HL-60/S4 (cell line): Measurements from ENCODE around the gene ATIC.
"Not testable (repeated sequence)": the region's sequence is repeated elsewhere in the genome, so short reads cannot be mapped to it uniquely, and the experiment has no call there.

Experiments used
- in situ Hi-C: fragments of 300-500 bp; cut with MboI; formaldehyde crosslinking; loops from 2 replicates; pipeline ENCODE4 v1.14.3; 2022; ENCODE audit warnings: low sequenced_read_pairs

Gene ATIC

DNA sequence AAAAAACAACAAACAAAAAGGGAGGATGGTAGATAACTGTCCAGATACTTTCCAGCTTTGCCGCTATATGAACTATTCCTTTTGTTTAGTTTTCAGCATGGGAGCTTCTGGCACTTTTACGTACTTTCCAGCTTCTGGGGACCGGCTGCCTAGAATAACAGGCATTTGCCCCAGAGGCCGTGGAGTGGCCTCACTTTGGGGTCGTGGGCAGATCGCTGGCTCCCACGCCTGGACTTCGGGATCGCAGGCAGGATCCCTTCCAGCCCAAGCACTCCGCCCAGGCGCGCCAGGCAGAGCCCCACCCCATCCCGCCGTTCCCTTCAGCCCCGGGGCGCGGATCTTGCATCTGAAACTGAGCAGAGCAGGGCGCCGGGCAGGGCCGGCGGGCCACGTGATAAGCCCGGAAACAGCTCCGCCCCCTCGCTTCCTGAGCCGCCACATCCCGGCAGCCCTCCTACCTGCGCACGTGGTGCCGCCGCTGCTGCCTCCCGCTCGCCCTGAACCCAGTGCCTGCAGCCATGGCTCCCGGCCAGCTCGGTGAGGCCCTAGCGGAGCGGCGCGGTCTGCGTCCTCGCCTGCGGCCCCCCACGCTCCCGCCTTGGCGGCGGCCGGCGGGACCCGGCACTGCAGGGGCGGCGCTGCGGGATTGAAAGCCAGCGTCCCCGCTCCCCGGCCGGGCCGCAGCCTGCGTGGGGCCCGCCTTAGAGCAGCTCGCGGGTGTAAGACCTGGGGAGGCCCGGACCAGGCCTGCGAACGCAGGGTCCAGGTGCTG is at the start of gene ATIC:
TSS of gene ATIC (plus strand) at position 435 of the 772 bp plus-strand sequence. CDS start at position 519, 84 bp downstream.
- in situ Hi-C loops: no loop called here

DNA sequence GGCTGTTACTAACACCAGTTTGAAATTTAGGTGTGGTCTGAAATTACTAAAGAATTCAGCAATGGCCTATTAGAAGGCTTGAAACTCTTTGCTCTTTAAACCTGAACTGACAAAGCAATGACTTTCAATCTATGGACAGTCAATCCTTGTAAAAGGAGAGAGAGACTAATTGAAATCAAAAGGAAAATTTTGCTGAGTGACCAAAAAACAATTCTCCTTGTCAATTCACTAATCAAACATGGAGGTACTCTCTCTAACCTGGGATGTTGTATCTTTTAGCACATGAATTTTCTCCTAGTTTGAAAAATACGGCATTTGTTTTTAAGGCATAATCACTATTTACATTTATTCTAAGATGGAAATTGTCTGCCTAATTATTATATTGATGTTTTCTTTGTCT is 49.6 kb upstream of the ATIC start:
- in situ Hi-C loops: no loop called here

DNA sequence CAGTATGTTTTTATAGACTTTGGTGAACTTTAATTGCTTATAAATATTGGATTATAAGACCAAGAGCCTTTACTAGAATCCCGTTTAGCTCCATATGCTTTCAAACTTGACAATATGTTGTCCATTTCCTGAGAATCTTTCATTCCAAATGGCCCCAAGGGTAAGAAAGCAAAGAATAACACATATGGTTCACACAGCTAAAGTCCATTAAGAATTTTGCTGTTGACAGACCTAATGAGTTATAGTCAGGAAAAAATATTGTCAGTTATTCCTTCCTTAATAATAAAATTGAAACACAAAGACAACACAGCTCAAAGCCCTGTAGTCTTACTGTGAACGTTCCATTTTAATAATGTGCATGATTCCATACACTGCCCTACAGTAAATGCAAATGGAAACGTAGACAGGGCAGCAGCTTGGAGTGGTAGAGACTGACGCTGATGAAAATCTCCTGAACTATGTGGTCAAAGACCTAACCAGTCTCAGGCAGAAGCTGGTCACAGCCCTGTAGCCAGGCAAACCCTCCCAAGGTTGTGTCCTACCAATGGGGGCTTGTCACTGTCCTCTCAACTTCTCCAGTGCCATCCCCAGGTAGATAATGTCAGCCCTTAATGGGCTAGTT is 49.0 kb upstream of the ATIC start:
- in situ Hi-C loops: no loop called here

DNA sequence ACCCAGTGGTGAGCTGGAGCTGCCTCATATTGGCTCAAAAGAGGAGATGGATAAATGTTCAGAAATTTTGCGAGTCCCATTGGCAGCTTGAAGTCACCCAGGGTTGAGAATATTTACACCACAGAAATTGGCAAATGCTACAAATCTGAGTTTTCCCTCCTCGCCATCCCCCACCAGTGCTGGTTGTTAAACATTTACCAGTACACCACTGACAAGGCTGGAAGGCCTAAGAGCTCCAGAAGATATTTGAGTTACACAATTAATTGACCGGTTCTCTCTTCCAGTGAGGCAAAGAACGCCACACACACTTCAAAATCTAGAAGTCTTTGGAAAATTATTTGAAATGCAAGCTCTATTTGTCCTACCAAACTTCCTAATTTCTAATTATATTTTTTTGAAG is 47.5 kb upstream of the ATIC start:
- in situ Hi-C loops: no loop called here

DNA sequence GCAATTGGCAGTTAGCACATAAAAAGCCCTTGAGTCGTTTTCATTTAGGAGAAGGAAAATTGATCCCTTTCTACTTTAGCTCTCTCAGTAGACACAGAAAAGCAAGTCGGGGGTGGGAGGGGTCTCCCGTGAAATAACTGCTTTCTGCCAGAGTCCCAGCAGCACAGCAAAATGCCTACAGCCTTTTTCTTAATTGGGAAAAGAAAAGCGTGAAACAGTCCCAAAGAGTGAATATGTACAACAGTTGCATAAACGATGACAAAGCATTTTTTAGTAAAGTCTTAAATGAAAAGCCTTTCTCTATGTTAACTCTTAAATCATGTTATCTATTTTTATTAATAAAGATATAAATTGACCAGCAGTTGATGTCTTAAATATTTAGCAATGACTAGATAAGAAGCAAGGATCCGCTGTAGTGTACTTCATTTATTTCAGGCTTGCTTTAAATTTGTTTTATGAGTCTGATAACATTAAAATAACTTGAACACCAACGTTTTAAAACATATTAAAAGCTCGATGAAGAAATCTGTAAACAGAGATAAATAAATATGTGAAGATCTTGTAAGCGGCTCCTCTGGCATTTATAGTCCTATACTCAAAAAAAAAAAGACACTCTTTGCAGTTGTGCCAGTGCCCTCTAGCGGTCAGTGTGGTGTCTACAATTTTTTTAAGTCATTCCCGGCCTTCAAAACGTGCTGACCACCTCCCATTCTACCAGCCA is 42.3 kb upstream of the ATIC start:
- in situ Hi-C loops: no loop called here

DNA sequence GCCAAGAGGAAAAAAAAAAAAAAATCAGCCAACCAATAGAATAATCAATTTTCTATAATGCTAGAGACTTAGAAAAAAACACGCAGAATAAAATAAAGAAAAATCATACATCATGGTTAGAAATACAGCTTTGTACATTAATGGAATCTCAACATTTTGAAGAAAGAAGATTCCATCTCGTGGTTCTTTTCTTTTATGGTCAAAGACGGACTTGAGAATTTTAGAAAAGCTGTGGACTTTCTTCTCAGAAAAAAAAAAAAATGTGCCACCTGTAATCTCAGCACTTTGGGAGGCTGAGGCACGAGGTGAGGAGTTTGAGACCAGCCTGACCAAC is 41.8 kb upstream of the ATIC start:
- in situ Hi-C loops: no loop called here

DNA sequence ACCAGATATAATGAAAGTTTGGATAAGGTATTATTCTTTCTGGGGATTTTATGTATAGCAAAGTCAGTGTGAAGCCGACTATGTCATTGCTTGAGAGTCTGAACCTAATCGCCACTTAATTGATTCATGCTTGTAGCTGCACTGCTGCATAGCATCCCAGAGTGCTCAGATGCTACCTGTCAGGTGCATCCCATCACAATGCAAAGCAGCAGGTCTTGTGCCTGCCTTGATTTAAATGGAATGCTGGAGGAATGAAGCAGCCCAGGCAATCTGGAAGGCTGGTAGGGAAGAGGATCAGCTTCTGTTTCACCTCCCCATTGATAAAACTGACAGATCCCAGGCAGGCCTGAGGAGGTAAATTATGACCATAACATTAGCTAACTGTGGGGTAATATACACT is 40.4 kb upstream of the ATIC start:
- in situ Hi-C loops: no loop called here

DNA sequence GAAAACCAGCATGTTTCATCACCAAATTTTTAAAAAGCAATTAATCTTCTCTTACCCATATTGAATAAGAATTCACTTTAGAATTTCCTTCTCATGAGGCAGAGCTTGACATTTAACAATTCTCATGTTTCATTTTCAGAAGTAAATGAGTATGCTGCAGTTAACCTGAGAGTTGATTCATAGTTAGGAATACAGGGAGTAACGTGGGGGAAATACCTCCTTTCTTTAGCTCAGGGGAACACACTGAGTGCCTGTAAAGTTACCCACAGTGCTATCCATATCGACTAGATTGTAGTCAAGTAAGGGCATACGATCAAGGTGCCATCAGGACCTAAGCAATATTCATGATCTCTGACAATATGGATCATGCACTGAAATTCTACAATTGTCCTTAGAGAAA is 38.9 kb upstream of the ATIC start:
- in situ Hi-C loops: no loop called here

DNA sequence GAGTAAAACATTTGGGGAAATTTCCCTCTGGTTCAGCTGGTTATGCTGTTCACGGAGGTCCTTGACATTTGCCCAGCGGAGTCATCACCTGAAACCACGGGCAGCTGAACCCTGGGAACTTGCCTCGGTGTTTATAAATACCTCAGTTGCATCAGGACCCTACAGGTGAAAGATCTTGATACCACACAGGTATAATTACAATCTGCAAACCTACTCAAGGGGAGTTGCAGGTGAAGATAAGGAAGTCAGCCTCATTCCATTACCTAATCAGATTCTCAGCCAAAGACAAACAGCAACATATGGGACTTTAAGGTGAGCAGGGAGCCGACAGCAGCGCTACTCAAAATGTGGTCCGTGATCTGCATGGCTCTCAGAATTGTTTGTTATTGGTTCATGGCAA is 37.0 kb upstream of the ATIC start:
- in situ Hi-C loops: no loop called here

DNA sequence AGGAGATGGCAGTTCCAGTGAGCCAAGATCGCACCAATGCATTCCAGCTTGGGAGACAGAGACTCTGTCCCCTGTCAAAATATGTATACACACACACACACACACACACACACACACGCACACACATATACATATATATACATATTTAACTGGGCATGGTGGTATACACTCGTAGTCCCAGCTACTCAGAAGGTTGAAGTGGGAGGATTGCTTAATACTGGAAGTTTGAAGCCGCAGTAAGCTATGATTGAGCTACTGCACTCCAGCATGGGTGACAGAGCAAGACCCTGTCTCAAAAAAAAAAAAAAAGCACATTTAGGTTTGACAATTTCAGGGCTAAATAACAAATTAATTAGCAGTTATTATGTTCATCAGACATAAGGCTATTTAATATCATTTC is 36.0 kb upstream of the ATIC start:
- in situ Hi-C loops: no loop called here

DNA sequence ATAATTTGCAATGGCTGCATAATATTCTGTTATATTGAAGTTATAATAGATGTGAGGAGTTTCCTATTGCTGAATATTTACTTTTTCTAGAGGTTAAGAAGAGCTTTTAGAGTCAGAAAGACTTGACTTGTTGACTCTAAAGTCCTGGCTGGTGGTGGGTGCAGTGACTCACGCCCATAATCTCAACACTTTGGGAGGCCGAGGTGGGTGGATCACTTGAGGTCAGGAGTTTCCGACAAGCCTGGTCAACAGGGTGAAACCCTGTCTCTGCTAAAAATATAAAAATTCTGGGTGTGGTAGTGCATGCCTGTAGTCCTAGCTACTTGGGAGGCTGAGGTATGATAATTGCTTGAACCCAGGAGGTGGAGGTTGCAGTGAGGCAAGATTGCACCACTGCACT is 33.9 kb upstream of the ATIC start:
- in situ Hi-C loops: no loop called here

DNA sequence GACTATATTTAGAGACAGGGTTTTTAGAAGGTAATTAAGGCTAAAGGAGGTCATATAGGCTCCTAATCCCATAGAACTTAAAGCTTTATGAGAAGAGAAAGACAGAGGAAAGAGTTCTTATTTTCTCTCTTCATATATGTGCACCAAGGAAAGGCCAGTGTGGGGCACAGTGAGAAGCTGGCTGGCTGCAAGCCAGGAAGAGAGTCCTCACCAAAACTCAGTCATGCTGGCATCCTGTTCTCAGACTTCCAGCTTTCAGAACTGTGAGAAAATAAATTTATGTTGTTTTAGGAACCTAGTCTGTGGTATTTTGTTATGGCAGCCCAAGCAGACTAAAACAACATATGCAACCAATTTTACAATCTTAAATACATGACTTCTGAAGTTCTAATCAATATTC is 31.5 kb upstream of the ATIC start:
- in situ Hi-C loops: no loop called here

DNA sequence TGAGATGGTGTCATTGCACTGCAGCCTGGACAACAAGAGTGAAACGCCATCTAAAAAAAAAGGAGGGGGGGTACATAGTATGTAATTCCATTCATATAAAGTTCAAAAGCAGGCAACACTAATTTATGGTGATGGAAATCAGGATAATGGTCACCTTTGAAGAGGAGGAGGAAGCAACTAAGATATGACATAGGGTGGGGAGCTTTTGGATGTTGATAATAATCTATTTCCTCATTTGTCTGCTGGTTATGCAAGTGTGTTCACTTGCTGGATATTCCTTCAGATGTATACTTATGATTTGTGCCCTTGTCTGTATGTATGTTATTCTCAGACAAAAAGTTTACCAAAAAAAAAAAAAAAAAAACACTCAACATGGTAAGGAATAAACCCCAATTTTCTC is 28.6 kb upstream of the ATIC start:
- in situ Hi-C loops: no loop called here

DNA sequence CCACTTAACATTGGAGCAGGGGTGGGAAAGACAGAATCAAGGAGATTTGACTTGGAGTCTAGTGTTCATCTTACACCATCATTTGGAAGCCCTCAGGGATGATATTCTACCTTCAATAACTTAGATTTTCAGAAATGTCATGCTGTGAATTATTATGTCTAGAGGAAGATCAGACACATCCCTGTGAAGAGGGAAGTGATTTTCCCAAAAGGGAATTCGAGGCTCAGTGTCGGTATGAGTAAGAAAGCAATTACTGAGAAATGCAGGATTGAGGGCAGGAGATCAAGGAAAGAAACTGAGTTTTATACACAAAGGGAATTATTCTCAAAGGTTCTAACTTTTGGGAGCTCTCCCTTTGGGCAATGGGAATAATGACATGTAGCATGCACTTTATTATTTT is 25.6 kb upstream of the ATIC start:
- in situ Hi-C loops: no loop called here

DNA sequence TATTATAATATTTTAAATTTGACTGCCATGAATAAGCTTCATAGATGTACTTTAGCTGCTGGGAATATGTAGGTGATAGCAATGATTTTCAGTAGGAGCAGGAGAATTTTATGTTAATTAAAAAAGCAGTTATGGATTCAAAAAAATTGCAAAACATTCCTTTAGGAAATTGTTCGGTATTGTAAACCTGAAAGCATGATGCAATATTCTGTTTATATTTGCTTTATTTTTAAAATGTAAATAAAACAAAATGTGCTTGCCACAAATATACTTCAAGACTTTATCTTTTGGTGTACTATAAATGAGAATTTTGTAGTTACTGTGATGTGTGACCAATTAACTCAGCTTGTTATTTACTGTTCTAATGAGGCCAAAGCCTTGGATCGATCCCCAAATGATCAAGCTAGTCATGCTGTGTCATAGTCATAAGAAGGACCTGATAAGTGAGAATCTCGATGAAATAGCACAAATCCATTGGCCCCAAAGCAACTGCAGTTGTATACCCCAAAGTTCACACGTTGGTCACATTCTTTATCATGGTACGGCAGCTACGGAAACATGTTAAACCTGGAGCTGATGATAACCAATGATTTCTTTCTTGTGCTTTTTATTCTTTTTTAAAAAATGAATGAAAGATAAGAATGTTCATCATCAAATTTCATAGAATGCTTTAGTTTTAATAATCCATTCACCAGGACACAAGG is 23.6 kb upstream of the ATIC start:
- in situ Hi-C loops: no loop called here

DNA sequence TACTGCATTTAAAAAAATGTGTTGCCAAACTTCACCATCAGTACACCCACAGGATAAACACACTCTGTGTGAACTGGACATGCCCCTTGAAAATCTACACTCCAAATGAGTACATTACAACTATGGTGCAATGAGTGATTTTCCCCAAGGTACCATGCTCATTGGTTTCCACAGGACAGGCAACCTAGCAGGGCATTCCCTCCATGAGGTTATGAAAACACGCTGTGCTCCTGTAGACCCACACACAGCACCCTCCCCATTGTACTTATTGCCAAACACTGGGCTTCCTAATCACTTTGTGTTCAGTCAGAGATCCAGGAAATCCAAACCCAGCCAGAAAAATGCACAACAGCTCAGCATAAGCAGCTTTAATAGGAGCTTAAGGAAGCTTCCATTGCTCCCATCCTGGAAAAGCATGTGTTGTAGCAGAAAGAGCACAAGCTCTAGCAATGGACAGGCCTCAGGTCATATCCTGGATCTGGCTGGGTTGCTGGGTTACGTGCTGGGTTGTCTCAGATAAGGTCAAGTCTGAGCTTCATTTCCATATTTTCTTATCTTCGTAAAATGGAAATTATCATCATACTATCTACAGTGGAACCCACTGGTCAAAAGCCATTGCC is 20.8 kb upstream of the ATIC start:
- in situ Hi-C loops: no loop called here

DNA sequence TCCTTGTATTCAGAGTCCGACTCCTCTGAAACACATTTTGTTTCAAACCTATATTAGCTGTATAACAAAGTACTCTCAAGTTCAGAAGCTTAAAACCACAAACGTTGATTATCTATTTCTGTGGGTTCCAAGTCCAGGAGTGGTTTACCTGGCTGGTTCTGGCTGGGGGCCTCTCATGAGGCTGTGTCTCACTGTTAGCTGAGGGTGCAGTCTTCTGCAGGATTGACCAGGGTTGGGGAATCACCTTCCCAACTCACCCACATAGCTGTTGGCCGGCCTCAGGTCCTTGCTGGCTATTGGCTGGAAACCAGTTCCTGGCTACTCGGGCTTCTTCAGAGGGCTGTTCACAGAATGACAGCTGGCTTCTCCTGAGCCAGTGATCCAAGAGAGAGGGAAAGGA is 18.0 kb upstream of the ATIC start:
- in situ Hi-C loops: no loop called here

DNA sequence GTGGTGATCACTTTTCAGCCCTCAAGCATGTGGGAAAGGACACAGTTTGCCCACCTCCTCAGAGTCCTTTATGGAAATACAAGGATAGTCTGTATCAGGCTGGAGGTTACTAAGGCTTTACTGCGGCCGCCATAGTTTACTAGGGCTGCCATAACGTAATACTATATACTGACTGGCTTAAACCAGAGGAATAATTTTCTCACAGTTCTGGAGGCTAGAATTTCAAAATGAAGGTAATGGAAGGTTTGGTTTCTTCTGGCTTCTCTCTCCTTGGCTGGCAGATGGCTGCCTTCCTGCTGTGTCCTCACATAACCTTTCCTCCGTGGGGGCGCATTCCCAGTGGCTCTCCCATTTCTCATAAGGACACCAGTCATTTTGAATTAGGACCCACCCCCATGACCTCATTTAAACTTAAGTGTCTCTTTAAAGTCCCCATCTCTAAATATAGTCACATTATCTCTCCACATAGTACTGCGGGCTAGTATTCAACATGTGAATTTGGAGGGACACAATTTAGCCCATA is 12.5 kb upstream of the ATIC start:
- in situ Hi-C loops: no loop called here

DNA sequence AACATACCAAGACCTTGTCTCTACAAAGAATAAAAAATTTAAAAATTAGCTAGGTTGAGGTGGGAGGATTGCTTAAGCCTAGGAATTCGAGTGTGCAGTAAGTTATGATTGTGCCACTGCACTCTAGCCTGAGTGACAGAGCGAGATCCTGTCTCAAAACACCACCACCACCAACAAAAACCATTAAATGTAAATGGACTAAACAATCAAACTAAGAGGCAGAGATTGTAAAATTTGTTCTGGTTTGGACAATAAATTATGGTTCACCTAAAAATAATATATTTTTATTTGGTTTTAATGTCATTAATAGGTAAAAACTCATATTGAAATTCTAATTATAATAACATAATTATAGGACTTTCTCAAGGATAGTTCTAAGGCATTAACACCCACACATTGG is 9.9 kb upstream of the ATIC start:
- in situ Hi-C loops: no loop called here

DNA sequence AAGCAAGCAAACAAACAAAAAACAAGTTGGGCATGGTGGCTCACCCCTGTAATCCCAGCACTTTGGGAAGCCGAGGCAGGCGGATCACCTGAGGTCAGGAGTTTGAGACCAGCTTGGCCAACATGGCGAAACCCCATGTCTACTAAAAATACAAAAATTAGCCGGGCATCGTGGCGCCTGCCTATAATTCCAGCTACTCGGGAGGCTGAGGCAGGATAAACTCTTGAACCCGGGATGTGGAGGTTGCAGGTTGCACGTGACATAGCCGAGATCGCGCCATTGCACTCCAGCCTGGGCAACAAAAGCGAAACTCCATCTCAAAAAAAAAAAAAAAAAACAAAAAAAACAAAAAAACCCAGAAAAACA is 617 bp upstream of the ATIC start:
- in situ Hi-C loops: not testable (repeated sequence)

DNA sequence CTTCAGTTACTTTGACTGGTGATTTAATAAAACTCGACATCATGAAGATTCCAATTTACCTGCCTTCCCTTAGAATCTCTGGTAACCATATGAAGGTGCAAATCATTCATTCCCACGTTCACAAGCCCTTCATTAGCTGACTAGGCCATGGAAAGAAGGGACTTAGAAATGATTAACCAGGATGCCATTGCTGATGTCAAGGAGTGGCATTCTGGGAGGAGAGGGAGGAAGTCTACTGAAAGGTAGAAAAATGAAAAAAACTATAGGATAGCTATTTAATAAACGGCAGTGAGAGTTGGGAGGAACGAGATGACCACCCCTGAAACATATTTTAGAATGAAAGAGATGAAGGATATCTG is 1.4 kb downstream of the ATIC start:
- in situ Hi-C loops: no loop called here
